ELR (cell line): ENCODE data around the gene DDX6.

ENCODE experiments used
- DNase-seq: peaks from one replicate; pipeline ENCODE4 v3.0.0-alpha.2; 2015; ENCODE audit warnings: low read depth

DDX6 gene

DNA sequence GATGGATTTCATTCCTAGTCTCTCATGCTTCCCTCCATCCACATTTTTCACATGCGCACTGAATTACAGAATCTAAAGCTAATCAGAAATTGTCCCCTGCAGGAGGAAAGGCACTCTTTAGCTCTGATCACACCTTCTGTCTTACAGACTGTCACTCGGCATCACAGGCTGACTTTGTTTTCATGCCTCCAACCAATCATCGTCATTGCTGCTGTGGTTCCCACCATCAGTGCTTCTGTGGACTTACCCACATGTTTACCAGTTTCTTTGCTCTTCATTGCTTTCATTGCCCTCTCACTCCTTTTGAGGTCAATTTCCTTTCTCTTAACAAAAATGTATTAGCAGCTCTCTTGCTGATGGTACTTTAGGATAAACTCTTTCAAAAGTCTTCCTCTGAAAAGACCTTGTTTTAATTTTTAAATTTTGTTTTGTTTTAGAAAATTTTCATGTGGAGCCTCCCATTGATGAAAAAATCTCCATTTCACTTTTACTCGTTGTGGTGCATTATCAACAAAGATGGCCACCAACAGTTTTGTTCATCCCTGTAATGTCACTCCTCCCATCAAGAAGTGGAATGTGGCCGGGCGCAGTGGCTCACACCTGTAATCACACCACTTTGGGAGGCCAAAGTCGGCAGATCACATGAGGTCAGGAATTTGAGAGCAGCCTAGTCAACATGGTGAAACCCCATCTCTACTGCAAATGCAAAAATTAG is 91.3 kb downstream of the DDX6 start:
- no peak for DNase-seq
